Right lobe of liver (tissue), 6 donors: ENCODE measurements around the gene SPOCK1. TPM values are rescaled to one million over a fixed set of nuclear protein-coding genes. Genes with fewer than 3 reads are reported as not detected.

Experiments used
- ATAC-seq, 4 donors: fragments of 200-7000 bp; cut with Tn5 transposase; one replicate each; pipeline ENCODE4 v1.9.1; 2020; ENCODE audit warnings: mild to moderate bottlenecking in 4 of 4, moderate library complexity in 4 of 4
- DNase-seq, 3 donors: peaks; one replicate each; pipeline ENCODE4 v3.0.0-alpha.2; 2020
- H3K27ac ChIP-seq, 3 donors: fragments of 200-600 bp; one replicate each; pipeline ENCODE4 v1.8.0; 2022
- H3K27me3 ChIP-seq, 2 donors: fragments of 200-600 bp; one replicate each; pipeline ENCODE4 v1.8.0; 2022
- H3K36me3 ChIP-seq, 4 donors: fragments of 200-600 bp; sonication (generic) in 1 of 4; one replicate each; pipeline versions ENCODE4 v1.5.1 to v1.8.0; 2017 to 2022; ENCODE audit warnings: control low read depth in 1 of 4
- H3K4me1 ChIP-seq, 4 donors: fragments of 200-600 bp; sonication (generic) in 1 of 4; one replicate each; pipeline versions ENCODE4 v1.5.1 to v1.8.0; 2017 to 2022; ENCODE audit warnings: control low read depth in 1 of 4
- H3K4me3 ChIP-seq, 3 donors: fragments of 200-600 bp; one replicate each; pipeline ENCODE4 v1.8.0; 2022
- H3K9me3 ChIP-seq, 4 donors: fragments of 200-600 bp; sonication (generic) in 1 of 4; one replicate each; pipeline versions ENCODE4 v1.5.1 to v1.8.0; 2017 to 2022; ENCODE audit warnings: control low read depth in 1 of 4
- CTCF ChIP-seq, 4 donors: fragments of 200-600 bp in 3 of 4; fragments of 450-650 bp in 1 of 4; IDR thresholded peaks; one replicate each; pipeline versions ENCODE4 v1.5.1 to v1.8.0; 2016 to 2022; ENCODE audit warnings: antibody characterized with exemption in 4 of 4, mild to moderate bottlenecking in 2 of 4
- POLR2A ChIP-seq: fragments of 450-650 bp; IDR thresholded peaks from one replicate; pipeline ENCODE4 v1.6.1; 2017; ENCODE audit warnings: antibody characterized with exemption, mild to moderate bottlenecking
- WGBS: methylation state at CpG from one replicate; pipeline ENCODE4 v1.1.6; 2018; ENCODE audit warnings: low coverage, low lambda C conversion rate; ENCODE audit not compliant: insufficient coverage; ENCODE audit errors: missing lambda C conversion rate; 5-methylcytosine and 5-hydroxymethylcytosine counted together
- intact Hi-C, 2 donors: fragments of 100-400 bp; cut with DNase I; formaldehyde crosslinking; loops; one replicate each; pipeline versions ENCODE4 v1.11.2 to v1.14.1; 2022
- total RNA-seq, 6 experiments: library from RNA; depleted of rRNA in 2 of 6; stranded (reverse); fragments of >200 nt in 2 of 6; fragmentation: NEBNext Ultra II Directional in 3 of 6; extraction: Animal tissue kit (Norgen Biotek cat#: 25700) in 3 of 6; gene quantifications; one replicate each; pipeline versions ENCODE4 v1.1.0 to v1.2.4, GENCODE V29; 2016 to 2023
- donor health status: DM: no; HTN: yes; CAD: no.
- donor health status: DM: no; HTN: no; CAD: no.
- donor health status: DM: no; HTN: no; CAD: no.
- donor health status: DM: no; HTN: yes; CAD: no.
- donor health status: DM: no; HTN: yes; CAD: no.

The SPOCK1 gene
- total RNA-seq, 6 experiments from 2014 or later, result 0.06 to 0.86 (median 0.15) TPM; not detected in 1

GRCh38 chr5:137344021-137344420 is 155.1 kb downstream of the SPOCK1 start:
- WGBS, result 72% methylated on average over 4 of the region's 4 CpGs
- intact Hi-C loops, result loop anchor here in 1 of 2 donors (10.0 kb wide), 1 partner anchor 151 kb away; the partner anchor contains the start of gene SPOCK1
- Histone ChIP-seq H3K9me3 (no peaks in the 10 kb centered on the region), H3K27ac (no peak overlapping the region), H3K27me3 (no peaks in the 10 kb centered on the region), H3K4me1 (peaks cover 0 to 13% (median 0%) of the 10 kb centered on the region in 4 donors), H3K36me3 (no peaks in the 10 kb centered on the region), H3K4me3 (no peak overlapping the region)
- ATAC-seq, result no peak
- DNase-seq, result no peak
- no peak for TF ChIP-seq CTCF (IDR thresholded peaks at IDR 0.05)
- no peak for TF ChIP-seq POLR2A

- Histone ChIP-seq H3K36me3 (no peaks in the 10 kb centered on the region), H3K27ac (no peak overlapping the region), H3K27me3 (no peaks in the 10 kb centered on the region), H3K4me3 (no peak overlapping the region), H3K4me1 (peaks cover 0 to 2% (median 0%) of the 10 kb centered on the region in 4 donors), H3K9me3 (no peaks in the 10 kb centered on the region)
- intact Hi-C loops, result loop anchor here in 1 of 2 donors (10.0 kb wide), 1 partner anchor 152 kb away; the partner anchor contains the start of gene SPOCK1
- WGBS, result 94% methylated on average over 3 of the region's 3 CpGs
- no peak for ATAC-seq
- DNase-seq, result no peak
- no peak for TF ChIP-seq CTCF (IDR thresholded peaks at IDR 0.05)
- TF ChIP-seq POLR2A, result no peak
These were observed 156.4 kb downstream of the SPOCK1 start for GRCh38 chr5:137342764-137343163.

- intact Hi-C loops, result loop anchor here in 1 of 2 donors (10.0 kb wide), 1 partner anchor 153 kb away; the partner anchor contains the start of gene SPOCK1
- no peaks in the 10 kb centered on the region for H3K36me3 ChIP-seq
- 56% methylated on average over 7 of the region's 8 CpGs for WGBS
- no peak for ATAC-seq
- DNase-seq, result no peak
- H3K4me1 ChIP-seq, result no peaks in the 10 kb centered on the region
- no peaks in the 10 kb centered on the region for H3K9me3 ChIP-seq
- TF ChIP-seq CTCF (IDR thresholded peaks at IDR 0.05), result no peak
- TF ChIP-seq POLR2A, result no peak
- H3K27me3 ChIP-seq, result no peaks in the 10 kb centered on the region
- no peak overlapping the region for H3K27ac ChIP-seq
- H3K4me3 ChIP-seq, result no peak overlapping the region
These were observed 157.3 kb downstream of the SPOCK1 start for GRCh38 chr5:137341831-137342230.

- no peaks in the 10 kb centered on the region for H3K36me3 ChIP-seq
- H3K4me3 ChIP-seq, result no peak overlapping the region
- 98% methylated on average over 4 of the region's 4 CpGs for WGBS
- H3K4me1 ChIP-seq, result no peaks in the 10 kb centered on the region
- TF ChIP-seq POLR2A (no peak), CTCF (IDR thresholded peaks at IDR 0.05) (no peak)
- ATAC-seq, result no peak
- no peaks in the 10 kb centered on the region for H3K9me3 ChIP-seq
- intact Hi-C loops, result loop anchor here in 1 of 2 donors (10.0 kb wide), 1 partner anchor 154 kb away; the partner anchor contains the start of gene SPOCK1
- DNase-seq, result no peak
- no peak overlapping the region for H3K27ac ChIP-seq
- H3K27me3 ChIP-seq, result no peaks in the 10 kb centered on the region
These were observed 158.2 kb downstream of the SPOCK1 start for GRCh38 chr5:137340881-137341280.
